K562 (cell line): ENCODE measurements around the gene IQUB.
A peak's percentile ranks its signal among the peaks of the same experiment; 100 is the strongest.

Source experiments
- CBX8 ChIP-seq: fragments of 200-600 bp; sonication (generic); IDR thresholded peaks from 2 replicates; pipeline ENCODE4 v1.6.1; 2012; ENCODE audit warnings: borderline replicate concordance, mixed run types, low read depth, mild to moderate bottlenecking, moderate library complexity, mixed read lengths, low read length, control low read depth, inconsistent platforms; ENCODE audit not compliant: poor library complexity, severe bottlenecking; ENCODE audit errors: extremely low read depth
- FOXK1 ChIP-seq: sonication (generic); formaldehyde crosslinking; IDR thresholded peaks from 2 replicates; pipeline ENCODE4 v1.8.0; 2022; ENCODE audit warnings: missing genetic modification reagents, mild to moderate bottlenecking, borderline replicate concordance
- HDAC6 ChIP-seq: IDR thresholded peaks from 2 replicates; pipeline ENCODE4 v1.6.1; 2012; ENCODE audit warnings: low read depth, mild to moderate bottlenecking, control low read depth, inconsistent platforms, low read length, moderate library complexity
- JUN ChIP-seq, 2 experiments: sonication (generic) in 1 of 2; formaldehyde crosslinking in 1 of 2; IDR thresholded peaks; 2 replicates each; pipeline versions ENCODE4 v1.6.1 to v1.8.0; 2012 to 2022; ENCODE audit warnings: borderline replicate concordance in 2 of 2, mild to moderate bottlenecking in 2 of 2, improper control_type of control experiment in 1 of 2, low read depth in 1 of 2, low read length in 1 of 2, missing genetic modification reagents in 1 of 2
- MTF1 ChIP-seq: fragments of 250-450 bp; sonication (Bioruptor Pico); IDR thresholded peaks from 2 replicates; pipeline ENCODE4 v1.9.0; 2021; ENCODE audit warnings: moderate library complexity, mild to moderate bottlenecking, inconsistent platforms, borderline replicate concordance
- NFIC ChIP-seq: fragments of 450-650 bp; IDR thresholded peaks from 2 replicates; pipeline ENCODE4 v1.6.1; 2017; ENCODE audit warnings: mild to moderate bottlenecking, inconsistent platforms
- POLR2G ChIP-seq: fragments of 200-400 bp; formaldehyde crosslinking; IDR thresholded peaks from 2 replicates; pipeline ENCODE4 v1.6.1; 2017; ENCODE audit warnings: low read depth, mild to moderate bottlenecking, antibody characterized with exemption, low read length, moderate library complexity
- RCOR1 ChIP-seq, 2 experiments: IDR thresholded peaks; 2 replicates each; pipeline ENCODE4 v1.6.1; 2012; ENCODE audit warnings: low read depth in 2 of 2, low read length in 2 of 2, borderline replicate concordance in 1 of 2, improper control_type of control experiment in 1 of 2
- SIN3B ChIP-seq: fragments of 450-650 bp; IDR thresholded peaks from 2 replicates; pipeline ENCODE4 v1.6.1; 2017; ENCODE audit warnings: low read depth, mild to moderate bottlenecking, moderate library complexity
- SMC3 ChIP-seq: conservative IDR thresholded peaks from 2 replicates; pipeline ENCODE4 v1.6.1; 2011; ENCODE audit warnings: low read depth, low read length, improper control_type of control experiment; ENCODE audit not compliant: insufficient read depth
- ZBTB2 ChIP-seq: fragments of 450-650 bp; IDR thresholded peaks from 2 replicates; pipeline ENCODE4 v1.6.1; 2016; ENCODE audit warnings: antibody characterized with exemption
- ZBTB8A ChIP-seq: fragments of 450-650 bp; IDR thresholded peaks from 2 replicates; pipeline ENCODE4 v1.6.1; 2018; ENCODE audit warnings: mild to moderate bottlenecking, moderate library complexity; ENCODE audit not compliant: partially characterized antibody
- ZFX ChIP-seq: sonication (generic); formaldehyde crosslinking; IDR thresholded peaks from 2 replicates; pipeline ENCODE4 v1.8.0; 2022; ENCODE audit warnings: mild to moderate bottlenecking, missing genetic modification reagents, moderate library complexity
- ZNF24 ChIP-seq: fragments of 450-650 bp; IDR thresholded peaks from 2 replicates; pipeline ENCODE4 v1.6.1; 2016

- no peak for TF ChIP-seq ZNF24
- no peak for TF ChIP-seq HDAC6
- TF ChIP-seq RCOR1 (IDR thresholded peaks at IDR 0.05; ENCODE audit: borderline replicate concordance in 1 of 2, low read depth in 2 of 2, low read length in 2 of 2), result no peak
- TF ChIP-seq JUN (IDR thresholded peaks at IDR 0.05; ENCODE audit: borderline replicate concordance, low read depth, low read length), result 0 out of 2 replicates have a peak, but pooled peaks have one; percentile 38
- no peak for TF ChIP-seq JUN (CRISPR knock-in tag; IDR thresholded peaks at IDR 0.05; ENCODE audit: borderline replicate concordance)
- no peak for TF ChIP-seq ZBTB8A
- TF ChIP-seq SIN3B, result no peak
- peak; percentile 76 for TF ChIP-seq POLR2G
- TF ChIP-seq ZFX (CRISPR knock-in tag), result no peak
- no peak for TF ChIP-seq FOXK1
- TF ChIP-seq CBX8, result no peak
- no peak for TF ChIP-seq MTF1
- TF ChIP-seq ZBTB2, result peak; percentile 59; the same call in 1 of the 2 replicates
- TF ChIP-seq SMC3, result no peak
- peak; percentile 50; the same call in 1 of the 2 replicates for TF ChIP-seq NFIC
Measured at GRCh38 chr7:123534383-123535260, at the start of gene IQUB.
